Esophagus squamous epithelium (tissue), 5 donors: ENCODE data around the gene HDAC11. TPM values are rescaled to one million over a fixed set of nuclear protein-coding genes. Genes with fewer than 3 reads are reported as not detected.
A peak's percentile ranks its signal among the peaks of the same experiment; 100 is the strongest.

ENCODE experiments used
- DNase-seq: peaks from one replicate; lab custom pipeline; 2025; lab: John Stamatoyannopoulos, UW
- H3K27ac ChIP-seq, 4 donors: fragments of 200-600 bp; sonication (generic); one replicate each; pipeline ENCODE4 v1.5.1; 2016 to 2019; ENCODE audit warnings: mild to moderate bottlenecking in 1 of 4
- H3K27me3 ChIP-seq, 4 donors: fragments of 200-600 bp; sonication (generic); 1 replicate in 3 of 4; 2 replicates in 1 of 4; pipeline versions ENCODE4 v1.5.1 to v1.6.0; 2017 to 2021; ENCODE audit warnings: antibody characterized with exemption in 1 of 4
- H3K36me3 ChIP-seq, 3 donors: fragments of 200-600 bp; sonication (generic); one replicate each; pipeline ENCODE4 v1.5.1; 2016 to 2019
- H3K4me1 ChIP-seq, 3 donors: fragments of 200-600 bp; sonication (generic); one replicate each; pipeline ENCODE4 v1.5.1; 2017 to 2019
- H3K4me3 ChIP-seq, 4 donors: fragments of 200-600 bp; sonication (generic); 1 replicate in 3 of 4; 2 replicates in 1 of 4; pipeline ENCODE4 v1.5.1; 2016 to 2019; ENCODE audit warnings: mild to moderate bottlenecking in 2 of 4, moderate library complexity in 1 of 4
- H3K9me3 ChIP-seq, 3 donors: fragments of 200-600 bp; sonication (generic); one replicate each; pipeline ENCODE4 v1.5.1; 2016 to 2019
- POLR2A ChIP-seq, 4 donors: fragments of 450-650 bp; IDR thresholded peaks; one replicate each; pipeline ENCODE4 v1.6.1; 2017; ENCODE audit warnings: antibody characterized with exemption in 4 of 4, mild to moderate bottlenecking in 4 of 4, moderate library complexity in 3 of 4
- WGBS, 2 donors: methylation state at CpG; one replicate each; pipeline ENCODE4 v1.1.5; 2018; 5-methylcytosine and 5-hydroxymethylcytosine counted together
- intact Hi-C: fragments of 100-400 bp; cut with DNase I; formaldehyde crosslinking; loops from one replicate; pipeline ENCODE4 v1.15.0; 2022
- total RNA-seq, 4 donors: library from RNA; depleted of rRNA; stranded (reverse); fragments of >200 nt; gene quantifications; one replicate each; pipeline ENCODE4 v1.1.0, GENCODE V29; 2016
- TF ChIP-seq, protein P1 (sequence below), 6 experiments: fragments of 450-650 bp in 4 of 6; fragments of 200-600 bp in 2 of 6; sonication (generic) in 2 of 6; IDR thresholded peaks; one replicate each; pipeline ENCODE4 v1.5.1; 2016 to 2019; ENCODE audit warnings: antibody characterized with exemption in 6 of 6, mild to moderate bottlenecking in 4 of 6, moderate library complexity in 4 of 6
- donor health status: DM: yes; HTN: yes; CAD: no.

The HDAC11 gene
- total RNA-seq, 4 donors from 2014 or later: 8.1 to 25.4 (median 12.3) TPM

DNA sequence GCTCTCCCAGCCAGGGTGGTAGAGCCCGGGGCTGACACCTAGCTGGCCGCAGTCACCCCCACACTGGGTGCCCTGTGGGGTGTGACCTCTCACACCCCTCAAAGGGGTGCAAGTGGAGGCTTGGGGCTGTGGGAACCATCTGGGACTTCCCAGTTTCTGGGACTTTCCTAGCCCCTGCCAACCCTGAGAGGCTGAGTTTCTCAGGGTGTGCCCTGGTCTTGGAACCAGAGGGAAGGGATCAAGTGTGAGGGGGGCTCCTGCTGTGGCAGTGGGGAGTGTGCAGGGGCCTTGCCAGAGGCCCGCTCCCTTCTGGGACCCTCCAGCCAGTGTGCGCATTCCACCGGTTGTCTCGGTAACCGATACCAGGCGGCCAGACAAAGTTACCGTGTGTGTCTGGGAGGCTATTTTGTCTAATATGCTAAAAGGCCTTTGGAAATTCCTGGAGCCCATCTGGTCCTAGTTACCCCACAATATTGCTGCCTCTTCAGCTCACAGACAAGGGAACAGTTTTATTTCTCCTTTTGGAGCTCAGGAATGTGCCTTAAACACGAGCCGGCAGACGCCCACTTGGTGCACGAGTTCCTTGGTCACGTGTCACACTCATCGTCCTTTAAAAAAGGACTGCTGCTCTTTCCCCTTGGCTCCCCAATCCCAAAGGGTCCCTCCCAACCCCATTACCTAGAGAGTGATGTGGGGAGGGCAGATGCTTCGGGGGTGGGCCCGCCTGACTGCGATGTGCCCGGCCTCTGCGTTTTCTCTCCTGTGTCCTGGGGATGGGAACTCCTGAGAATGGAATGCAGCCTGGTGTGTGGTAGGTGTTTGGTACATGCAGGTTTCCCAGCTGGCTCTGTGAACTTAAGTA lies 33.2 kb downstream of the HDAC11 start:
- Histone ChIP-seq H3K9me3 (no peaks in the 10 kb centered on the region), H3K4me3 (no peak overlapping the region), H3K4me1 (peaks cover 0 to 37% (median 16%) of the 10 kb centered on the region in 3 donors), H3K36me3 (no peaks in the 10 kb centered on the region), H3K27me3 (peaks cover 0 to 9% (median 0%) of the 10 kb centered on the region in 4 donors), H3K27ac (peak overlapping the region in 3 of 4 donors; percentile 29 to 47 (median 41))
- DNase-seq: no peak
- WGBS, 2 donors: 61 to 72% methylated on average over 10 to 11 of the region's 20 CpGs
- intact Hi-C loops: no loop called here
- TF ChIP-seq POLR2A (IDR thresholded peaks at IDR 0.05): no peak
- TF ChIP-seq, protein P1, sequence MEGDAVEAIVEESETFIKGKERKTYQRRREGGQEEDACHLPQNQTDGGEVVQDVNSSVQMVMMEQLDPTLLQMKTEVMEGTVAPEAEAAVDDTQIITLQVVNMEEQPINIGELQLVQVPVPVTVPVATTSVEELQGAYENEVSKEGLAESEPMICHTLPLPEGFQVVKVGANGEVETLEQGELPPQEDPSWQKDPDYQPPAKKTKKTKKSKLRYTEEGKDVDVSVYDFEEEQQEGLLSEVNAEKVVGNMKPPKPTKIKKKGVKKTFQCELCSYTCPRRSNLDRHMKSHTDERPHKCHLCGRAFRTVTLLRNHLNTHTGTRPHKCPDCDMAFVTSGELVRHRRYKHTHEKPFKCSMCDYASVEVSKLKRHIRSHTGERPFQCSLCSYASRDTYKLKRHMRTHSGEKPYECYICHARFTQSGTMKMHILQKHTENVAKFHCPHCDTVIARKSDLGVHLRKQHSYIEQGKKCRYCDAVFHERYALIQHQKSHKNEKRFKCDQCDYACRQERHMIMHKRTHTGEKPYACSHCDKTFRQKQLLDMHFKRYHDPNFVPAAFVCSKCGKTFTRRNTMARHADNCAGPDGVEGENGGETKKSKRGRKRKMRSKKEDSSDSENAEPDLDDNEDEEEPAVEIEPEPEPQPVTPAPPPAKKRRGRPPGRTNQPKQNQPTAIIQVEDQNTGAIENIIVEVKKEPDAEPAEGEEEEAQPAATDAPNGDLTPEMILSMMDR (IDR thresholded peaks at IDR 0.05): no peak

DNA sequence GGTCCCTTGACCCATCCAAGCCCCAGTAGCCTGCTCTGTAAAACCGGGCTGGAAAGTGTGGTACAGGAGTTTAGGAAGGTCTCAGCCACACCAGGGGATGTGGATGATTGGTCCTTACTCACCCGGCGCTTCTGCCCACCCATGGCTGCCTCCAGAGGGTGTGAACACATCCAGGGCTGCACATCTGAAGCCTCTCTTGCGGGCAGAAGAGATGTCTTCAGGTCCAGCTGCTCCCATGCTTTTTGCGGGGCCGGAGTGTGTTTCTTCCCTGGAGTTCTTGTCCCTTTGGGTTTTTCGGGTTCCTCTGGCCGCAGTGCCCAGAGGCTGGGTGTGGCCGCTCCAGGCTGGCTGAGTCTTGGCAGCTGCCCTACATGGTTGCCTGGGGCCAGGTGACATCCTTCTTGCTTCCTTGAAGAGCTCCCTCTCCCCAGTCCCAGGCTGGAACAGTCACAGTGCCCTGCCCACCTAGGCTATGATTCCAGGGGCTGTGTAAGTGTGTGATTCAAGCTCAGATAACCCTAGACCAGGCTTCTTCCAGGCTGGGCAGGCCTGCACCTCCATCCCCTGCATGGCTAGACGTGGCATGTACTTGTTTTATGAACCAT lies 33.9 kb downstream of the HDAC11 start:
- intact Hi-C loops: no loop called here
- DNase-seq: no peak
- H3K27me3 ChIP-seq: peaks cover 0 to 17% (median 0%) of the 10 kb centered on the region in 4 donors
- peaks cover 0 to 42% (median 18%) of the 10 kb centered on the region in 3 donors for H3K4me1 ChIP-seq
- H3K27ac ChIP-seq: peak overlapping the region in 2 of 4 donors; percentile 29 to 42
- no peaks in the 10 kb centered on the region for H3K36me3 ChIP-seq
- no peak overlapping the region for H3K4me3 ChIP-seq
- 34 to 49% methylated on average over 3 to 8 of the region's 10 CpGs for WGBS, 2 donors
- no peak for TF ChIP-seq POLR2A (IDR thresholded peaks at IDR 0.05)
- TF ChIP-seq, protein P1 (IDR thresholded peaks at IDR 0.05): no peak
- H3K9me3 ChIP-seq: no peaks in the 10 kb centered on the region

DNA sequence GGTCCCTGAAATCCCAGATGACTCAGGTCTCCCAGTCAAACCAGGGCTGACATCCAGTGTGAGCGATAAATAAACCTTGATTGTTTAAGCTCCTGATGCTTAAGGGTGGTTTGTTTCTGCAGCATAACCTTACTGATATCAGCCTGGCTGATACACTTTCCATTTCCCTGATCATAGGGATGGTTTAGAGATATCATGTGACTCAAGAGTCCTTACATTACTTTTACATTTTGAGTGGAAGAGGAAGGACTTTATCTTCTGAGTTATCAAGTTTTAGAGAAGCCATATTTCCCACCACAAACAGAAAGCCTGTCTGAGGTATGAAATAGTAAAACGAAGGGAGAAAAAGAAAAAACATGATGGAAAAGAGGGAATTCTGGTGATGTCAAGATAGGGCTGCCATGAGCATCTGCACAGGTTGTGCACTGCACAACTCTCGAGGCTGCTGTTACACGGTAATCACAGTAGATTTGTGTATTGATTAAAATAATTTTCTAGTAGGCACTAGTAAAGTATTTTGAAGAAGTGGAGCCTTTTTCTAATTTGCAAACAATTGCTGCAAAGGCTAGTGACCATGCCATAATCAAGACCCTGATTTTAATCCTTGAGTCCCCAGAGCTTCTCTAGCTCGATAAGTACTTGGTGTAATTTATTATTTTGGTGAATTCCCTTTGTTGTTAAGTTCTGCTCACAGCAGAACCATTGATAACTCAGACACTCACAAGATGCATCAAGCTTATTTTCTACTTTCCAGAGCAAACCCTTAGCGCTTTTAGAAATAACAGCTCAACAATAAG lies 34.7 kb downstream of the HDAC11 start:
- no peak for DNase-seq
- H3K4me3 ChIP-seq: no peak overlapping the region
- H3K4me1 ChIP-seq: peaks cover 0 to 46% (median 18%) of the 10 kb centered on the region in 3 donors
- H3K36me3 ChIP-seq: no peaks in the 10 kb centered on the region
- intact Hi-C loops: no loop called here
- peak overlapping the region in 2 of 4 donors; percentile 29 to 42 for H3K27ac ChIP-seq
- no peaks in the 10 kb centered on the region for H3K9me3 ChIP-seq
- H3K27me3 ChIP-seq: peaks cover 0 to 17% (median 0%) of the 10 kb centered on the region in 4 donors
- TF ChIP-seq, protein P1 (IDR thresholded peaks at IDR 0.05): no peak
- TF ChIP-seq POLR2A (IDR thresholded peaks at IDR 0.05): no peak
- WGBS, 2 donors: 80 to 84% methylated on average over 6 of the region's 6 CpGs

DNA sequence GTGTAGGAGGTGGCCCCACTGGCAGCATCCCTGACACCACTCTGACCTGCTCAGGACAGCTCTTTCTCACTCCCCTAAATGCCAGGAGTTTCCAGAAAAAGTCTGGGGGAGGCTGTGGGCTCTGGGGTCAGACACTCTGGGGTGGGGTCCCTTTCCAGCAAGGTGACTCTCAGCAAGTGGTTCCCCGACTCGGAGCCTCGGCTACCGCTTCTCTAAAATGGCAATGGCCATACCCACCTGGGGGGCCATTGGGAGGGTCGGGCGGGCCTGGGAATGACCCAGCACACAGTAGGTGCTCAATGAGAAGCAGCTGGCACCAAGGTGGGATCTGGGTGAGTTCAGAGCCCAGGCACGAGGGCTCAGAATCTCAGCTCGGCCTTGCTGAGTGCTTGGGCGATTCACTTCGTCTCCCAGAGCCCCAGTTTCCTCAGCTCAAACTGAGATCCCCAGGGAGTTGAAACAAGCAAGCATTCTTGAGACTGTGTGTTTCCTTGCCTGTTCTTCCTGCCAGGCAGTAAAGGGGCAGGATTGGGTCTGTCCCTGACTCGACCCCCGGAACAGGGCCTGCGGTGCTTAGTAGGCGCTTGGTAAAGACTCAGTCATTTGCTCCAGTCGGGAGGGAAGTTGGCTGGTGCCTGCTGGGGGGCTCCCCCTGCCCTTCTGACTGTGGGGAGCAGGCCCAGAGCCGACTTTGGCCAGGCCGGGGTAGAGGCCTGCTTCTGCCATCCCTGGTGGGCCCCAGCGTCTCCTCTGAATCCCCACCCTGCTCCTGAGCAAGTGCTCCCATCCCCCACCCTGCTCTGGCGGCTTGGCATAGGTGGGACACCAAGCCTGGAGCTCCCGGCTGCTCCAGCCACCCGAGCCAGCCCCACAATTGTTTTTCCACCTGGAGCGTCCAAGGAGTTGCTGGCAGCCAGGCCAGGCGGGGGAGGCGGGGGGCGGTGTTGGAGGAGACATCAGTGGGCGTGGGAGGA lies 36.0 kb downstream of the HDAC11 start:
- H3K9me3 ChIP-seq: no peaks in the 10 kb centered on the region
- intact Hi-C loops: no loop called here
- TF ChIP-seq POLR2A (IDR thresholded peaks at IDR 0.05): no peak
- TF ChIP-seq, protein P1 (IDR thresholded peaks at IDR 0.05): no peak
- peaks cover 0 to 17% (median 0%) of the 10 kb centered on the region in 4 donors for H3K27me3 ChIP-seq
- H3K36me3 ChIP-seq: no peaks in the 10 kb centered on the region
- WGBS, 2 donors: 84 to 100% methylated on average over 1 to 7 of the region's 26 CpGs
- no peak overlapping the region for H3K4me3 ChIP-seq
- no peak for DNase-seq
- H3K4me1 ChIP-seq: peaks cover 0 to 46% (median 18%) of the 10 kb centered on the region in 3 donors
- peak overlapping the region in 3 of 4 donors; percentile 8 to 75 (median 64) for H3K27ac ChIP-seq
